Stimulated activated CD4-positive, alpha-beta T cell treated with anti-CD3 and anti-CD28 coated beads, Interleukin-4, amount 100 ng/mL, for 1 hour (primary cell): Measurements from ENCODE around the gene HPN.
"Not testable (repeated sequence)": the region's sequence is repeated elsewhere in the genome, so short reads cannot be mapped to it uniquely, and the experiment has no call there.

ENCODE experiments used
- DNase-seq: peaks from one replicate; pipeline ENCODE4 v3.0.0-alpha.2; 2020

Gene HPN

GRCh38 chr19:35041548-35042055 is at the start of gene HPN:
TSS of gene HPN (plus strand) at chr19:35041721. CDS start at chr19:35042507, 786 bp downstream.
- no peak for DNase-seq

- DNase-seq, result not testable (repeated sequence)
Observed at GRCh38 chr19:34992582-34992981, 48.9 kb upstream of the HPN start.

- no peak for DNase-seq
Observed at GRCh38 chr19:34994286-34994642, 47.3 kb upstream of the HPN start.

GRCh38 chr19:34994643-34995541 is 46.6 kb upstream of the HPN start:
- DNase-seq, result no peak

GRCh38 chr19:34995551-34995950 is 46.0 kb upstream of the HPN start:
- DNase-seq, result no peak

- DNase-seq, result no peak
Observed at GRCh38 chr19:34997071-34997617, 44.4 kb upstream of the HPN start.

GRCh38 chr19:34998224-34998623 is 43.3 kb upstream of the HPN start:
- DNase-seq, result not testable (repeated sequence)

GRCh38 chr19:34998777-34999497 is 42.6 kb upstream of the HPN start:
- DNase-seq, result no peak

- peak; percentile 78 for DNase-seq
Observed at GRCh38 chr19:34999498-35000337, 41.8 kb upstream of the HPN start, which contains the start of gene GRAMD1A. TSS of gene GRAMD1A (plus strand) at chr19:35000323. CDS start at chr19:35000479, 156 bp downstream.

- no peak for DNase-seq
Observed at GRCh38 chr19:35000338-35000646, 41.2 kb upstream of the HPN start.

GRCh38 chr19:35000647-35001501 is 40.6 kb upstream of the HPN start:
- DNase-seq, result peak; percentile 61

GRCh38 chr19:35002037-35002535 is 39.4 kb upstream of the HPN start:
- DNase-seq, result no peak

- no peak for DNase-seq
Observed at GRCh38 chr19:35004517-35005255, 36.8 kb upstream of the HPN start.

- DNase-seq, result no peak
Observed at GRCh38 chr19:35005256-35005977, 36.1 kb upstream of the HPN start.

- DNase-seq, result not testable (repeated sequence)
Observed at GRCh38 chr19:35006007-35006341, 35.5 kb upstream of the HPN start.

GRCh38 chr19:35006342-35006998 is 35.1 kb upstream of the HPN start:
- no peak for DNase-seq

GRCh38 chr19:35006999-35007365 is 34.5 kb upstream of the HPN start:
- DNase-seq, result no peak

GRCh38 chr19:35007427-35007826 is 34.1 kb upstream of the HPN start:
- DNase-seq, result not testable (repeated sequence)

- DNase-seq, result no peak
Observed at GRCh38 chr19:35008891-35009341, 32.6 kb upstream of the HPN start.
